Hematopoietic multipotent progenitor cell treated with erythropoietin and hydrocortisone succinate and interleukin-3 and kit ligand, for 4 days (in vitro differentiated cells): Measurements from ENCODE around the gene ZNF563.

ENCODE experiments used
- DNase-seq: peaks from one replicate; pipeline ENCODE4 v3.0.0-alpha.2; 2015

Gene ZNF563

DNA sequence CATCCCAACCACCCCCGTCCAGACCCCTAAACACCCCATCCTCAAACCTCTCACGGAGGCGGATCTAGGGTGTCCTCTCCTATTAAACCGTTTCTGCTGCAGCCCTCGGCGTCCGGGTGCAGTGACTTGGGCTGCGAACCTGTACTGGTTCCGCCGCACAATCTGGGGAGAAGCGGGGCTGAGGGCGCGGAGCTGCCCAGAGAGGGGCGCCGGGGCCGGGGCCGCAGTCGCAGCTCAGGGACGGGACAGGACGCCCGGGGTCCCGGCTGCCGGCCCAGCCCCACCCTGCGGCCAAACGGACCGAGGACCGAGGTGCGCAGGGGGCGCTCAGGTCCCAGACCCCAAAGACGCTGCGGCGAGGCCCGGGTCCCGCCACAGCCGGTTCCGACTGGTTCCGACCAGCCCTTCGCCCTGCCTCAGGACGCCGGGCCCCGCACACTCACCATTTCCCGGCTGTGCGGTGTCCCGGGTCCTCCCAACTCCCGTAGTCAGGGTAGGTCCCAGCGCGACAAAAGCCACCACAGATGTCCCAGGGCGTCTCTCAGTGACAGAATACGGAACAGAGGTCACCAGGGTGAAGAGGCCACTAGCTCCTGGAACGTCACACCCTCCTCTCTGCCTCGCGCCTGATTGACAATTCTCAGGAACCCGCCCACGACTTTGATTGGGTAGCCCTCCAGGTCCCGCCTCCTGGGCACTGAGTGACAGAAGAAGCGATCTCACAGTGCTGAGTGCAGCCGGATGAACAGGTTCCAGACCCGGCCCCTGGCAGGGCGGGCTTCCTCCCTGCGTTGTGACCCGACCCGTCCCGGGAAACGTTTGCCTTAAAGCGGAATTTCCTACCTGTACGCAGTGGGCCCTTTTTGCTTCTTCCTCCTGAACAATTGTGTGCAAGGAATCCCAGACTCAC lies 38.9 kb downstream of the ZNF563 start, which contains the start of gene ZNF44:
Gene ZNF44, minus strand, starts transcription at position 635 of the 910 bp plus-strand sequence. Its CDS starts 189 bp downstream, at position 446.
- DNase-seq = peak; percentile 99

DNA sequence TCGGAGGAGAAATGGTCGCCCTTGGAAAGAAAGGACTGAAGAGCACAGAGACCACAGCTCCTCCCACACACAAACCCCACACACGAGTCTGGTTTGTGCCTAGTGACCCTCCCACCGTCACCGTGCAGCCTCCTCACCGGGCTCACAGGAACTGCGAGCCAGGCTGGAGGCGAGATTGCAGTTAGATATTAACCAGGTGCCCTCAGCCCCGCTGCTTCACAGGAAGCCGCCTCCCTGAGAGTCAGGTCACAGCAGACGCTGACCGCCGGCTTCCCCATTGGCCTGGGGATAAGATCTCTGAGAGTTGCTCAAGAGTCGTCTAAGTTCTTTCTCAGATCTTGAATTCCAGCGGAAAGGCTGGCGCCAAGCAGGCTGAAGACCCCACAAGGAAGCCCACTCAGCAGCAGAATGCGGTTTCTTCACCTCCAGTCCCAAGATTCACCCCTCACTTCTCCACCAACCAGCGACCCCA lies 39.6 kb downstream of the ZNF563 start:
- DNase-seq = peak; percentile 91

- DNase-seq = no peak
Measured at GRCh38 chr19:12289790-12290065, 43.7 kb downstream of the ZNF563 start.

- DNase-seq = no peak
Measured at GRCh38 chr19:12287958-12288500, 45.4 kb downstream of the ZNF563 start.

DNA sequence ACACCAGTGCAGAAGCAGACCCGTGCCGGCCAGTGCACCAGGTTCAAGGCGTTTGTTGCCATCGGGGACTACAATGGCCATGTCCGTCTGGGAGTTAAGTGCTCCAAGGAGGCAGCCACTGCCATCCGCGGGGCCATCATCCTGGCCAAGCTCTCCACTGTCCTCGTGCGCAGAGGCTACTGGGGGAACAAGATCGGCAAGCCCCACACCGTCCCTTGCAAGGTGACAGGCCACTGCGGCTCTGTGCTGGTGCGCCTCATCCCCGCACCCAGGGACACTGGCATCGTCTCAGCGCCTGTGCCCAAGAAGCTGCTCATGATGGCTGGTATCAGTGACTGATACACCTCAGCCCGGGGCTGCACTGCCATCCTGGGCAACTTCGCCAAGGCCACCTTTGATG lies 48.8 kb downstream of the ZNF563 start:
- DNase-seq = no peak

DNA sequence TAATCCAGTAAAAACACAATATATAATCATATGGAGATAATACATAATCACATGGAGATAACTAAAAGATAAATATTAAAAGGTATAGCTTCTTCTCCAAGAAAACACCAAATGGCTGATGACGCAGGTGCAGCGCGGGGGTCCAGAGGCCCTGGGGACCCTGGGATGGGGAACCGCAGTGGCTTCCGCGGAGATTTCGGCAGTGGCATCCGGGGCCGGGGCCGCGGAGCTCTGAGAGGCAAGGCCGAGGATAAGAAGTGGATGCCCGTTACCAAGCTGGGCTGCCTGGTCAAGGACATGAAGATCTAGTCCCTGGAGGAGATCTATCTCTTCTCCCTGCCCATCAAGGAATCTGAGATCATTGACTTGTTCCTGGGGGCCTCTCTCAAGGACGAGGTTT lies 49.2 kb downstream of the ZNF563 start:
- no peak for DNase-seq

GRCh38 chr19:12278713-12279112 lies 54.7 kb downstream of the ZNF563 start:
- no peak for DNase-seq

DNA sequence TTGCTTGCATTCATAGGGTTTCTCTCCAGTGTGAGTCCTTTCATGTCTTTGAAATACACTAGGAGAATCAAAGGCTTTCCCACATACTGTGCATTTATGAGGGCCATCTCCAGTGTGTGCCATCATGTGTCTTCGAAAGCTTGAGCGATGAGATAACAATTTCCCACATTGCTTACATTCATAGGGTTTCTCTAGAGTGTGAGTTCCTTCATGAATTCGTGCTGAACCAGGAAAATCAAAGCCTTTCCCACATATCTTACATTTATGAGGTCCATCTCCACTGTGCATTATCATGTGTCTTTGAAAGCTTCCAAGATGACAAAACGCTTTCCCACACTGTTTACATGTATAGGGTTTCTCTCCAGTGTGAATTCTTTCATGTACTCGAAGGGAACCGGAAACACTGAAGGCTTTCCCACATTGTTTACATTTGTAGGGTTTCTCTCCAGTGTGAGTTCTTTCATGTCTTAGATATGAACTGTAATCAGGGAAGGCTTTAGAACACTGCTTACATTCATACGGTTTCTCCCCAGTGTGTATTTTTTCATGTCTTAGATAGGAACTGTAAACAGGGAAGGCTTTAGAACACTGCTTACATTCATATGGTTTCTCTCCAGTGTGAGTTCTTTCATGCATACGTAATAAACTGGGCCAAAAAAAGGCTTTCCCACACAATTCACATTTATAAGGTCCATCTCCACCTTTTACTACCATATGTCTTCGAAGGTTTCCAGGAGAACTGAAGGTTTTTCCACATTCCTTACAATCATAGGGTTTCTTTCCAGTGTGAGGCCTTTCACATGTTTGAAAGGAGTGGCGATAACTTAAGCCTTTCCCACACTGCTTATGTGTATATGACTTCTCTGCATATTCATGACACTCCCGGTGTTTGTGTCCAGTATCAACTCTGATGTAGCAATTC lies 60.2 kb downstream of the ZNF563 start:
- no peak for DNase-seq

GRCh38 chr19:12272386-12272785 lies 61.0 kb downstream of the ZNF563 start:
- DNase-seq = no peak

GRCh38 chr19:12270854-12271253 lies 62.6 kb downstream of the ZNF563 start:
- no peak for DNase-seq
